ENCODE data around the gene IGFALS.

IGFALS gene

DNA sequence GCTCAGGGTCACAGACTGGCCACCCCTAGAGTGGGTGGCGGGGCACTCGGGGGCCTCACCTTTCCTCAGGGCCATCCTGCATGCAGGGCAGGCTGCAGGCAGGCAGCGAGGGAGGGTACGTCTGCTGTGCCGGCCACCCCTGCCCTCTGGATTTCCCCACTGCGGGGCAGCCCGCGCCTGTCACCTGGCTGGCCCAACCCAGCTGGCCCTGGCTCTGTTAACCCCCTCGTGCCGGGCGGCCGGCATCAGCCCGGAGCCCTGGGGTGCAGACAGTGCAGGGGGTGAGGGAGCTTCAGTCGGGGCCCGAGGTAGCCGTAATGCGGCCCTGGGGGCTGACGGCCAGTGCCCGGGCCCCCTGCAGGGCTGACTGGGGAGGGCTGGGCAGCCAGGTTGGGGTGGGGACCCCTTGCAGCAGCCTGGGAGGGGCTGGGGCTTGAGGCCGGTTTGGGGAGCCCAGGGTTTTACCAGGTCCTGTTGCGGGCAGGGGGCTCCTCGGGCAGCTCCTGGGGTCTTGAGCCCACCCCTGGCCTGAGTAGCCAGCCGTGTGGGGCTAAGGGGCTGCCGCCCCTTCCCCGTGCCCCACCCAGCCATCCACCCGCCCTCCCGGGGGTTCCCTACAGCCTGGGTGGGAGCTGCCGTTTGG, at the start of gene IGFALS:
Gene IGFALS, minus strand, starts transcription at position 128 of the 643 bp plus-strand sequence. Its CDS starts 53 bp downstream, at position 75.
- DNase-seq: no peak

DNA sequence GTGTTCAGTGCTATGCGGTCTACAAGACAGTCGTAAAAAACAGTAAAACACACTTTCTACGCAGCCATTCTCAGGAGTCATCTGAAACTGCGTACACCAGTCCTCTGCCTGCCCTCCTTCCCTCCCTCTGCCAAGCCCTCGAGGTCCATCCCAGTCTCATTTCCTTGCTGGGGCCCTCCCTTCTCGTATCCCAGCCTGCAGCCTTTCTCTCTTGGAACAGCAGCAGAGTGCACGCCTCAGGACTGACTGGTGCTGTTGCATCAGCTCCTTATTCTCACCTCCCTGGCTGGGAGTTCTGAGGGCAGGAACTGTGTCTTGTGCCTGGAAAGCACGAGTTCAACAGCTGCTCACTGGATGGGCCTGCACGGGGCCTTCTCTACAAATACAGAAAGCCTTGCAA, 46.0 kb upstream of the IGFALS start:
- no peak for DNase-seq

DNA sequence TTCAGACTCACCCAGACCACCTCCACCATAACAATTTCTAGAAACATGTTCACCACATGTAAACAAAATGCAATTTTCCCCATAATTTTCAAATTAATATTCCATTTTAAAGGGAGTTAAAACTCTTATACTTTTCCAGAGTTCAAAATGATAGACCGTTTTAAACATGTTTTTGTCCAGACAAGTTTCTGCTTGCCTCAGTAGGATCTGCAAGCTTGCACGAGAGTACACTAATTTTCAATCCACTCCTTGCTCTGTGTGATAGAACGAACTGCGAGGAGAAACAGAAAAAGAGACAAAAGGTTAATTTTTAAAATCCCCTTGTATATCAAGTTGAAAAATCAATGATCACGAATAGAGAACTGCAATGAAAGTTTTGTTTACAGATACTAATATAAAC, 40.6 kb upstream of the IGFALS start:
- DNase-seq: no peak

DNA sequence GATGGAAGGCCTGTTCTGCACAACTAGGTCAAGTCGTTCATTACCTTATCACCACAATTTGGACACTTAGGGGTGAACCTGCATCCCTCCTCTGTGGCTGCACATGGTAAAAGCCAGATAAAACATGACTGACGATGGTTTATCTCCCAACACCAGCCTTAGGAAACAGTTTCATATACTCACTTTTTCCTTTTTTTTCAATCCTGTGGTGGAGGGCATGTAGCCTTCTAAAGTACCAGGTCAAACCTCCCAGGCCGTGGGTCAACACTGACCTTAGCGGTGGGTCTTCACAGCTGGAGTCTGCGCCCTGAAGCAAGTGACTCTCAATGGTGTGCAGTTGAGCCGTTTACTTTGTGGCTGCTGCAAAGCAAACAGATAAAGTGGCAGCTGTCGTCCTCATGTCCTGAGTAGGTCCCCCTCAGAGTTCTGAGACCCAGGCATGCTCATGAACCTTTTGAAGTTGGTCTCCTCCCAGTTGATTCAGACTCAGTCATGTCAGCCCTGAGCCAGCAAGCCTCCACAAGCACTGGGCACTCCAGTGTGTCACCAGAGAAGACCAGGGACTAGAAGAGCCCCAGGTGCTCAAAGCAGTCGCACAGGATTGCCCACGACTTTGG, 39.4 kb upstream of the IGFALS start:
- no peak for DNase-seq

DNA sequence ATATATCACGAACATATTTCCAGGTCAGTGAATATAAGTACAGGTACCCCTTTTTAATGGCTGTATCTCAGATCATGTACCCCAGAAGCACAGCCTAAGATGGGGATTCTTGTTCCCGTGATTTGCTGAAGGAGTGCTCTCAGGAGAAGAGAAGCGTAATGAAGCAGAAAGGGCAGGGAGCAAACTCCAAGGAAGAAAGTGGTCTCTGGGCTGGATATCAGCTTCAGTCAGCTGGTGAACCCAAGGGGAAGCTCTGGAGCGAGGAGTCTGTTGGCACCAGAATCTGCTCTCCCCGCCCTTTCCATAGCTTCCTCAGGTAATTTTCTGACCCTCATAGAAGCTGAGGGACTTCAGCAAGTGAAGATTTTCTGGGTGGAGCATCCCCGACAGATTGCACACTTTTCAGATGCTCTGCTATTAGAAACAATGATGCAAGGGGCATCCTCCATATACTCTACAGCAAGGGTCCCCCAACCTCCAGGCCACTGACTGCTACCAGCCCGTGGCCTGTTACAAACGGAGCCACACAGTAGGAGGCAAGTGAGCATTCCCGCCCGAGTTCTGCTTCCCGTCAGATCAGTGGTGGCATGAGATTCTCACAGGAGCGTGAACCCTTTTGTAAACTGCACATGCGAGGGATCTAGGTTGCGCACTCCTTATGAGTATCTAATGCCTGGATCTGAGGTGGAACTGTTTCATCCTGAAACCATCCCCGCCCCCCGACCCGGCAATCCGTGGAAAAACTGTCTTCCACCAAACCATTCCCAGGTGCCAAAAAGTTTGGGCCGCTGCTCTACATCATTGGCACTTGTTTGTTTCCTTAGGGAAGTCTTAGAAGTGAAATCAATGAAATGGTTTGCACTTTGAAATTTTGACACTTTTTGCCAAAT, 37.9 kb upstream of the IGFALS start:
- DNase-seq: no peak

DNA sequence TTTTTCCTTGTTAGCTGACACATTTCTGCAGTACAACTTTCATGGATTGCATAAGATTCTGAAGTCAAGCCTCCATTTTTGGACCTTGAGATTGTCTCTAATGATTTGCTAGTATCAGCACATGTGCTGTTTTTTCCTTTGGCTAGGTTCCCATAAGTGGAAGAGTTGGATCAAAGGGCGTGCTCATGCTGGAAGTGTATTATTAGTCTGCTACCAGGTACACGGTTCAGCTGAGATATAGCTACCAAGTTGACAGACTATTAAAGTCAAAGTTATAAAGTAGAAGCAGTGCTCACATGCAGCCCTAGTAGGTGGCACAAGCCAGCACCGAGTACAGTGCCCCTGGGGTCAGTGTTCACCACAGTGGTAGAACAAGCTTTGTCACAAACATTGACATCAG, 36.7 kb upstream of the IGFALS start:
- DNase-seq: no peak

DNA sequence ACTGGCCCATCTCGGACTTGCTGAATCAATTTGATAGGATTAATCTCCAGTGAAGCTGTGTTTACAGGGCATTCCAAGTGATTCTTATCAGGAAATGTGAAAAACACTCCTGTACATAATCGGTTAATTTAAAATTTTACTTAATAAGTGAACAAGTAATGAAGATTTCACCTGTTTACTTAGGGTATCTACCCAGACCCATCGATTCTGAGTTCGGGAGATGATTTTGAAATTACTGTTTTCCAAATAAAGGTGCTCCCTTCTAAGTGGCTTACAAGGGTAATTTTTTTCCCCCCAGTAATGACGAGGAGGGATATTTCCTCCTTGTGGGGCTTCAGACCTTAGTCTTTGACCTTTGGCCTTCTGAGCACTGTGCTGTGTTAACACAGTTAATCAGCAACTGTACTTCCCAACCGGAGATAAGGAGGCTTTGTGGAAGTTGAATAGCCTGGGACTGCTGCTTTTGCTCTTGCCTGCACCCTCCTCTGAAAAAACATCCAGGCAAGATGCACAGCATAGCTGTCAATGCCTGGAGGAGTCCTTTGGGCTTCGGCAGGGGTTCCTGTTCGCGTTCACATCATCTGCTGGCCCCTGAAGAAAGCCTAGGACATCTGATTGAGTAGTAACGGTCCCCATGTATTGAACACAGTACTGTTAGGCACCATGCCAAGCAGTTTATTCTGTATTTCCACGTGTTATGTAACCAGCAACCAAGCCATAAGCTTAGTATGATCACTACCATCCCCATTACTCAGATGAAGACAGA, 35.3 kb upstream of the IGFALS start:
- DNase-seq: no peak

DNA sequence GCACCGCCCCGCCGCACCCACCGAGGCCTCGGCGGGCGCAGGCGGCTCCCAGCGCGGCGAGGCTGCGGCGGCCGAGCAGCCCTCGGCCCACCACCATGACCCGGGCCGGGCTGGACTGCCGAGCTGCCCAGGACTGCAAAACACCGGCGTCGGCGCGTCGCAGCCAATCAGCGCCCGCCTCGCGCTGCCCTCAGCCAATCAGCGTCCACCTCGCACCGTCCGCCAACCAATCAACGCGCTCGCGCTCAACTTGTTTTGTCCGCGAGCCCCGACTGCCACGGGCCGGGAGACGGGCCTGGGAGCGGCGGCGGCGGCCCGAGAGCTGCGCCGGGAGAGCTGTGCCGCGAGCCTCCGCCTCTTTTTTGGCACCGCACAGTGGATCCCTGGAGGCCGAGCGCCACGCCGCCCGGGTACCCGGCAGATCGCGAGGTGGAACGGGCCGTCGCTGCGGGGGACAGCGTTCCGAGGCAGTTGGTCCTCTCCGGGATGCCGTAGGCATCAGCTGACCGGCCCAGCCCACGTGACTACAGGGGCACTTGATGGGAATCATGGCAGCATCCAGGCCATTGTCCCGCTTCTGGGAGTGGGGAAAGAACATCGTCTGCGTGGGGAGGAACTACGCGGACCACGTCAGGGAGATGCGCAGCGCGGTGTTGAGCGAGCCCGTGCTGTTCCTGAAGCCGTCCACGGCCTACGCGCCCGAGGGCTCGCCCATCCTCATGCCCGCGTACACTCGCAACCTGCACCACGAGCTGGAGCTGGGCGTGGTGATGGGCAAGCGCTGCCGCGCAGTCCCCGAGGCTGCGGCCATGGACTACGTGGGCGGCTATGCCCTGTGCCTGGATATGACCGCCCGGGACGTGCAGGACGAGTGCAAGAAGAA, 33.4 kb upstream of the IGFALS start, which contains the start of the genes FAHD1 and HAGH:
Gene FAHD1, plus strand, starts transcription at position 516 of the 883 bp plus-strand sequence. Its CDS starts 33 bp downstream, at position 549.
Gene HAGH, minus strand, starts transcription at position 135 of the 883 bp plus-strand sequence. Its CDS starts 38 bp downstream, at position 97.
- peak; percentile 75 for DNase-seq

DNA sequence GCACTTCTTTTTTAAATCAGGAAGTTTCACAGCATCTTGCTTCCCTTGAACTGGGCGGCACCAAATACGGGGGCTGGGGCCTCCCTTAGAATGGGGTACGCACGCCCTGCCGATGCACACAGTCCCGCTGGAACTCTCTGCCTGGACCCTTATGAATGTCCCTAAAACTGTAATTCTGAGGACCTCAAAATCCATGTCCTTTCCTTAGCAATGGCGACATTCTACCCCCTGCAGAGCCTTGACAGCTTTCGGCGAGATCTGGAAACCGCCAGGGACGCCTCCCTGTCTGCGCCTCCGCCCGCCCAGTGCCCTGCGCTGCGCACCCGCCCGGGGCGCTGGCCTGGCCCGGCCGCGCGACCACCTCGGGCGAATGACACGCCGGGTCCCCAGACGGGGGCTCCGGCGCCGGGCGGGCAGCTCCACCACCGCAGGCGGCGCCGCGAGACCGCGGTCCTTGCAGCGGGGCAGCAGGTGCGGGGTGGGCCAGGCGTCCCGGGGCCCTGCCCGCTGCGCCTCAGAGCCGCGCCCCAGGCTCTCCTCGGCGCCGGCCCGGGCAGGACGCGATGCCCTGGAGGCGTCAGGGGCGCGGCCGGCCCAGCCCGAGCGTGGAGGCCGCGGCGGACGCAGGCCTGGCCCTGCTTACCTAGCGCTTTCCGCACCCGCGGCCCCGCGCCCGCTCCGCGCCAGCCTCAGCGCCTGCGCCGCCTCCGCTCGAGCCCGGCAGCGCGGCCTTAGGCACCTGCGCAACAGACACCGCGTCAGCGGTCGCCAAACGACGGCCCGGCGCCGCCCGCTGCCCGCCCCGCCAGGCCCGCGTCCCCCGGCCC, 32.6 kb upstream of the IGFALS start:
- no peak for DNase-seq

DNA sequence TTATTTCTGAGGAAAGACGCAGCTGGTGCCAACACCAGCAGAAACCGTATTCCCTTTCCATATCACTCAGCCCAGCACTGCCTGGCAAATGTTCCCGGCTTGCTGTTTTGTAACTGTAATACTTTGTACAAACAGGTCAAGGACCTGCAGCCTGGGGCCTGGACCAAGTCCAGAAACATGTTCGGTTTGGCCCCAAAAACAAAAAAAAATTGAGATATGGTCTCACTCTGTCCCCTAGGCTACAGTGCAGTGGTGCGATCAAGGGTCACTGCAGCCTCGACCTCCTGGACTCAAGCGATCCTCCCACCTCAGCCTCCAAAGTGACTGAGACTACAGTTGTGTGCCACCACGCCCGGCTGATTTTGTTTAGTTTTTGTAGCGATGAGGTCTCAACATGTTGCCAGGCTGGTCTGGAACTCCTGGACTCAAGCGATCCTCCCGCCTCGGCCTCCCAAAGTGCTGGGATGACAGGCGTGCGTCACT, 31.9 kb upstream of the IGFALS start:
- no peak for DNase-seq

DNA sequence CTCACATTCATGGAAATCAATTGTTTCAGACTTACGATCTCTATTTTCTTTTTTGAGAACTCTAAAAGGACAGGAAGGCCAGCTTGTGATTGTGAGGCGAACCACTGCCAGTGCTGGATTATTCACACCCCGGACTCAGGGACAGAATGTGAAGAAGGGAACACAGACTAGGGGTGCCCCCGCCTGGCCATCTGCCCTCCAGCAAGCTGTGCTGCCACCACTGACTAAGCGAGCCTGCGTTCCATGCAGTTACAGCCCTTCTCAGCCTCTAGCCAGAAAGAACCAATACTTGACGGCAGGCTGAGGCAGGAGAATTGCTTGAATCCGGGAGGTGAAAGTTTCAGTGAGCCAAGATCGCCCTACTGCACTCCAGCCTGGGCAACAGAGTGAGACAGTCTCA, 30.3 kb upstream of the IGFALS start:
- no peak for DNase-seq

DNA sequence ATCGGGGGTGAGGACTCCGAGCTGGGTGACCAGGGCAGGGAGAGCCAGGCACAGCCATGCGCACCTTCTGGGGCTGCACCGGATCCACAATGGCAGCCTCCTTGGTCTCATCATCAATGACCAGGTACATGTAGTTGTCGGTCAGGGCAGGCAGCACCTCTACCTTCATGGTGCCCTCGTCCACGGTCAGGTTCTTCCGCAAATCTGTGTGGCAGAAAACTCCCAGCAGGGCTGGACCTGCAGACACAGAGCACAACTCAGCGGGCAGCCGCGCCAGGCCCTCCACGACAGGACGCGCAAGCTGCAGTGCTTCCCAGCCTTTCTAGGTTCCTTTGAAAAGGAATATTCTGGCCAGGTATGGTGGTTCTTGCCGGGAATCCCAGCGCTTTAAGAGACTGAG, 29.3 kb upstream of the IGFALS start:
- DNase-seq: no peak

DNA sequence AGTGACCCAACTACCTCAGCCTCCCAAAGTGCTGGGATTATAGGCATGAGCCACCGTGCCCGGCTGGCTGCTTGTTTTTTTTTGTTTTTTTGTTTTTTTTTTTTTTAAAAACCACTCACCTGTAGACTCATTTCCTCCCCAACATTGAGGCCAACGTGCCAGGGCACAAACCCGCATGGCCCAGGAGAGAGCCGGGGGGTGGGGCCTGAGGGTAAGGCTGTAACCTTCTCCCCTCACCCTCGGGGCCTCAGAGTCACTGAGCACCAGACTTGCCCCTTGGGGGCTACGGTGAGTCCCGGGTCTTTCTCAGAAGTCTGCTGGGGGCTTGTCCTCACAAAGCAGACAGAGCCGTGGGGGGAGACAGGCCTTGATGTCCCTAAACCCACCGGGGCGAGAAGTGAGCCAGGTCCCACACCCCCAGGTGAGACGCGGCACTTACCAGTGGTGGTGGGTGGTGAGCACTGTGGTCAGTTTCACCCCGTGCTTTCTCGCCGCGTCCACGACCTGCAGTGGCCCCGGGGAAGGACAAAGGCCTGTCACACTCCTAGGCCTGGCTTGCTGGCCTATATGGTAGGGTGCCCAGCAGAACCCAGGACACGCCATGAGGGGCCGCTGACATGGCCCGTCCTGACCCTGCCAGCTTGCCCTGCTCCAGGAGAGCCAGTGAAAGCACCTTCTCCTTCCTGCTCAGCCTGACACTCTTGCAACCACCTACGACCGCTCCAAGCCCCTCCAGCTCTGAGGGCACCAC, 28.5 kb upstream of the IGFALS start:
- DNase-seq: no peak

DNA sequence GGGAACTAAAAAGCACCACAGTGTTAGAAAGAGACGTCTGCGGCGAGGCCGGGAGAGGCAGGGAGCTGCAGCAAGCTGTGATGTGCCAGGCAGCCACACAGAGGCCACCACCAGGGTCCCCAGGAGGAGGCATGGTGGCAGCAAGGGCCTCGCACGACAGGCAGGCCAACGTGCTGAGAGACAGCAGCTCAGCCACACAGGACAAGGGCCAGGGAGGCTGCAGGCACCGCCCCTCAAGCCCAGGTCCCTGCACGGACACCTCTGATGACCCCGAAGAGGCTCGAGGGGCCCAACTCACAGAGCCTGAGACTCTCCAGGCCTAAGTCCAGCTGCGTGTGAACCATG, 27.4 kb upstream of the IGFALS start:
- DNase-seq: no peak

DNA sequence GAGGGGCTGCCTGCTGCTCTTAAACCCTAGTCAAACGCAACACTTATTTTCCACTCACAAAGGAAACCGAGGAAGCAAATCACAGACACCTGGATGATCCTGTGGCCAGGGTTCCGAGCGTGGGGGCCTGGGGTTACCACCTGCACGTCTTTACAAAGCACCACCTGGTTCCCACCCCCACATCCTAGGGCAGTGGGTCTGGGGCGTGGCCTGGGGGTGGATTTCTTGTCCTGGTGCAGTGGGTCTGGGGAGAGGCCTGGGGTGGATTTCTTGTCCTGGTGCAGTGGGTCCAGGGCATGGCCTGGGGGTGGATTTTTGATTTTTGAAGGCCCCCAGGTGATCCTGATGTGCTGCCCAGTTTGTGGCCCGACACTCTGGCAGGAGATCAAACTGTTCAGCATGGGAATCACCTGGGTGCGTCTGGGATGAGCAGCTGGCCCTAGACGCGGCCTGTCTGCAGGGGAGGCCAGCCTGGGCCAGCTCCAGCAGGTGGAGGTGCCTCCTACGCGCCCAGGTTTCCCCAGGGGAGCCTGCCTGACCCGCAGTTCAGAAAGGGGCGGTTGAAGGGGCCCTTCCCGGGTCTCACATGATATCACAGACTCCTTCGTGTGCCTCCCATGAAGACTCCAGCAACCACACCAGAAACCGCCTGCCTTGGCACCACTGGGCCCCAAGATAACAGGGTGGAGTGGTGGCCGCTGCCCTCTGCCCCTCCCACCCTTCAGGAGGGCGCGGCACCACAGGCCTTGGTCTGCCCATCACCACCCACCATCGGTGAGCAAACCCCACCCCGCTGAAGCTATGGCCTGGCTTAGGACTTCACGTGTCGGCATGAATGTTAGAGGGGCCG, 26.8 kb upstream of the IGFALS start:
- no peak for DNase-seq

DNA sequence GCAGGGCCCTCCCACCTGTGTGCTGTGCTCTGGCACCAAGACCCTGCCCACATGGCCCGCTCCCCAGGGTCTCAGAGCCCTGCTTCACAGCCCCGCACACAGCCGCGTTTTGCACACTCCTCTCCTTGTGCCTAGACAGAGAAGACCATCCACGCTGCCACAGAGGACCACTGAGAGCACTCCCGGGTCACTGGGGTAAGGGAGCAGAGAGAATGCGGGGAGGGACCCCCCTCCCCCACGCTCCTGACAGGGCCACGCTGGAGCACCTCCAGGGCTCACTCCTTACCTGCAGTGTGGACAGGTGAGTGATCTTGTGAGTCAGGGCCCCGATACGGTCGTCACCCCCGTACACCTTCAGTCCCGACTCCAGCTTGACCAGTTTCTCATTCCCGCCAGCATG, 26.1 kb upstream of the IGFALS start:
- no peak for DNase-seq

DNA sequence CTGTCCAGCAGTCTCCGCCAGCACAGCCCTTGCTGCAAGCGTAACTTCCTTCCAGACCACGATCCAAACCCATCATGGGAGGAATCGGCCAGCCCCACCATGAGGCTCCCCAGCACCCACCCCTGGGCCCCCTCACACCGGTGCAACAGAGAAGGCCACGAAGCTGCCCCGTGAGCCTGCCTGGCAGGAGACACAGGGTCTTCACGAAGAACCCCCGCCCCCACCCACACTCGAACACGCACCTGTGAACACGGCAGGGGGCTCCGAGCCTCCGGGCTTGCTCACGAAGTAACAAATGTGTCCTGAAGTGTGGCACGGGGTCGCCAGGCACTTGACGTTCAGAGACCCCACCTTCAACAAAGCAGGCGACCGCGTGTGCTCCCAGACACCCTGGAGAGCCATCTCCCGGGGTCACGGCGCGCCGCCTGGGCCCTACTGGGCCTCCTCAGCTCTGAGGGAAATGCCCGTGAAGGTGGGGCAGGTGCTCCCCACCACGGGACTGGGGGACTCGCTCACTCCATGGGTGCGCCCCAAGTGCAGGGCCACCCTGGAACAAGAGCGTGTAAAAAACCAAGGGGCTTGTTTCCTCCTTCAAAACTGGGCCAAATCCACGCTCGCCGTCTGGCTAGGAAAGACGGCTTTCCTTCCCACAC, 25.5 kb upstream of the IGFALS start:
- no peak for DNase-seq

DNA sequence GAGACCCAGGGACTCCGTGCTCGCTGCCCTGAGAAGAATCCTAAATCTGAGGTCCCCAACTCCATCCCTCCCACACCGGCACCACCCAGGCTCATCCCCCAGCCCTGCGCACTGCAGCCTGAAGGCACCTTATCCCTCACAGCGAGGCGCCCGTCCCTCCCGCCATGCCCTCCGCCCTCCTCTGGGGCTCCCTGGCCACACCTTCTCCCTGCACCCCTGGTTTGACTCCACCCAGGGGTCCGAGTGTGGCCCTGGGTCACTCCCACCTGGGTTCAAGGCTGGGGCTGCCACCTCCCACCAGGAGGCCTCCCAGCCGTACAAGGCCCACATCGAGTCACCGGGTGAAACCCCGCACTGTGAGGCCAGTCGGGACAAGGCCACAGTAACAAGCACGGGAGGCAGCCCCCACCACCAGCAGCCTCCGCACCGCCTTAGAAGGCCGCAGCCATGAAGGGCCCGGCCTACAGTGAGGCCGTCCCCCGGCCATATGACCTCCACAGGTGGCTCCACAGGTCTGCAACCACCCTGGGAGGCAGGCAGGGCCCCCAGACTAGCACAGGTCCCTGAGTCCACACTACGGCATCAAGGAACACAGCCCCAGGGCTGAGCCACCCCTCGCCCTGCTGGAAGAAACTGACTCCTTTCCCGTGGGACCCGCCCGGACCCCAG, 24.8 kb upstream of the IGFALS start:
- DNase-seq: no peak
